ENCODE results near the gene RBM5. TPM values are rescaled to one million over a fixed set of nuclear protein-coding genes. Genes with fewer than 3 reads are reported as not detected.
A peak's percentile ranks its signal among the peaks of the same experiment; 100 is the strongest.
"Not testable (repeated sequence)": the region's sequence is repeated elsewhere in the genome, so short reads cannot be mapped to it uniquely, and the experiment has no call there.

The RBM5 gene
- 96.3 TPM for polyA plus RNA-seq (2013, experiment 1 of 2; ENCODE audit: insufficient read length)
- 89.4 TPM for polyA plus RNA-seq (2013, experiment 2 of 2; ENCODE audit: insufficient read length)

DNA sequence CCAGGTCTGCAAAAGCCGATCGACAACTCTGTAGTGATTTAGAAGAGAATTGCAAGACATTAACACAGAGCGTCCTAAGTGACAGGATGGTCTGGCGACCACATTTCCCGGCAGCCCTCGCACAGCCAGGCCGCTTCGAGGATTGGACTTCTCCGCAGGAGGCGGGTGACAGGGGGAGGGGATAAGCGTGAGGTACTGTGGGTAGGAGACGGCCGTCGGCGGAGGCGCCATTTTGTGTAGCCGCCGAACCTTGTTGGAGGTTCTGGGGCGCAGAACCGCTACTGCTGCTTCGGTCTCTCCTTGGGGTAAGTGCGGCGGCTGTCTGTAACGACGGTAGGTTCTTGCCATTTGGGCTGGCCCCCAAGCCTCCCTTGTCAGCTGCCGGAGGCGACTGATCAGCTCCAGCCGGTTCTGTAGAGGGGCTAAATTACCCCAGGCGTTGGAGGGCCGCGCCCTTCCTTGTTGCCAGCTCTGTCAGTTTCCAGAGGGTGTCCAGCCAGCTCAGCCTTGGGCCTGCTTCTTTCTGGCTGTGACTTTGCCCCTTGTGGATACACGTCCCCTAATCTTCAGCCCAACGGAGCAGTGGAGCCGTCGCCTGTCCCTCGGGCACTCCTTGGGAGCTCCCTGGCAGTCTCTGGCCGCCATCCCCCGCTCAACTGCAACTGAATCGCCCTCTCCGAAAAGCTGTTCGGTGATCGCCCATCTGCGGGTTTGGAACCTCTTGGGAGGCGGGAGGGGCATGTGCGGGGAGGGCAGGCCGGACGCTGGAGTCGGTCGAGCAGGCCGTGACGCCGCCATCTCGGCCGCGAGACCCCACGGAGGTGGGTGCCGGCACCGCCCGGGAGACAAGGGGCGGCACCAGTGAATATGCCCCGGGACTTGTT lies at the start of gene RBM5:
TSS of gene RBM5 (plus strand) at position 195 of the 884 bp plus-strand sequence. CDS start 1,516 bp downstream, outside the sequence.
- DNase-seq: peak; percentile 93

DNA sequence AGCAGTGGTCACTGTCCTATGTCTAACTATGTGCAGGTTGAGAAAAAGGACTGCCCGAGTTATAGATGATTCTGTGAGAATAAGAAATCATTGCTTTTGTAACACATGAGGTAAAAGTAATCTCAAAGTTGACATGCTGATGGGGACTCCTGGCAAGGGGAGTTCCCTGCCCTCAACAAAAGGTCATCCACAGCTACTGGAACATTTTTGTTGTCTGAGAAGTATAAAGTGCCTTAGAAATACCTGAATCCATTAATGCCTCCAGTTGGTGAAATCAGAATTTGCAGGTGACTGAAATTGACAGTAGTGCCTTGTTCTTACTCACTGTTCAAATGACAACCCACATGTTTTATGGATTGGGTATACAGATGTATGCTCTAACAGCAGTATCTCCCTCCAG lies 43.7 kb upstream of the RBM5 start:
- no peak for DNase-seq

DNA sequence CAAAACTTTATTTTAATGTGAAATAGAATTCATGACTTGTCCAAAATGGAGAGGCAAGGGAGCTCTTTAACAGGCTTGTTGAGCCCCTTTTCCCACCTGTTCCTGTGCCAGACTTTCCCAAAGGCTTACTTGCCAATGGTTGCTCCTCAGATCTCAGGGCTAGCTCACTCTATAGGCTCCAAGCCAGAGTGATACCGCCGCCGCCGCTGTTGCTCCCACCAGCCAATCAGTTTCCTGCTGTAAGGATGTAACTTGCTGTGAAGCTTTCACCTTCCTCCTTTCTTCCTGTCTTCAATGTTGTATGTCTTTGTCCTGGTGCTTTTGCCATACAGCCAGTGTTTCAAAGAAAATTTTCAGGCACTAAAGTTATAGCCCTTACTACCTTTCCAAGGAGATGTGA lies 41.3 kb upstream of the RBM5 start:
- DNase-seq: no peak

DNA sequence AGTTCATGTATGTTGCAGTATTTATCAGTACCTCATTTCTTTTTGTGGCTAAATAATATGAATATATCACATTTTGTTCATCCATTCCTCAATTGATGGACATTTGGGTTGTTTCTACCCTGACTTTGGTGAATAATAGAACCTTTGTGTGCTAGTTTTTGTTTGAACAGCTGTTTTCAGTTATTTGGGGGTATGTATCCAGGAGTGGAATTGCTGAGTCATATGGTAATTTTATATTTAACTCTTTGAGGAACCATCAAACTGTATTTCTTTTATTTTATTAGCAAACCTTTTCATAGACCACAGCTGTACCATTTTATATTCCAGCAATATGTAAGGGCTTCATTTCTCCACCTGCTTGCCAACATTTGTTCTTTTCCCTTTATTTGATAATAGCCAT lies 38.4 kb upstream of the RBM5 start:
- DNase-seq: peak; percentile 83

DNA sequence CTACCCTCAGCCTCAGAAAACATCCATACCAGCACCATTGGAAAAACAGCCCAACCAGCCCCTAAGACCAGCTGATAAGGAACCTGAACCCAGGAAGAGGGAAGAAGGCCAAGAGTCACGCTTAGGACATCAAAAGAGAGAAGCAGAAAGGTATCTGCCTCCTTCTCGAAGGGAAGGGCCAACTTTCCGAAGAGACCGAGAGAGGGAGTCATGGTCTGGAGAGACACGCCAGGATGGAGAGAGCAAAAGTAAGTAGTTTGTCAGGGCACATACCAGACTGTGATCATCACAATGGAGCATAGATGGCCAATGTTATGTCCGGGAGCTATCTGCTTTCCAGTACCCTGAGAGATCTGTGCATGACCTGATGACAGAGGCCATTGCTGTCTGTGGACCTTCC lies 31.0 kb upstream of the RBM5 start:
- no peak for DNase-seq

DNA sequence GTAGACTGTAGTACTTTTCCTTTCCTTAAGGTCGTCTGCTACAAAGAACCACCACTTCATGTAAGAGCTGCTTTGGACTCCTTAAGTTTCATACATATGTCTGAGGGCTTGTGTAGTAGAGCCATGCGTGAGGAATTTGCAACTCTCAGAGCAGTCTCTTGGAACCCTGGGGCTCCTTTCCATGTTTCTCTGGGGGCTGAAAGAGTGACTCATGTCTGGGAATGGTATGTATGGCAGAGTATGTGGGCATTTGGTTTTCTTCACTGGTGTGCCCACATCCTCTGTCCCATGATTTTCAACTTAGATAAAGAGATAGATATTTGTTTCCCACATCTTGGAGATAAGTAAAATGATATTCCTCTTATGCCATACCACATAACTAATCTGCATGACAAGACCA lies 20.6 kb upstream of the RBM5 start:
- DNase-seq: peak; percentile 40

DNA sequence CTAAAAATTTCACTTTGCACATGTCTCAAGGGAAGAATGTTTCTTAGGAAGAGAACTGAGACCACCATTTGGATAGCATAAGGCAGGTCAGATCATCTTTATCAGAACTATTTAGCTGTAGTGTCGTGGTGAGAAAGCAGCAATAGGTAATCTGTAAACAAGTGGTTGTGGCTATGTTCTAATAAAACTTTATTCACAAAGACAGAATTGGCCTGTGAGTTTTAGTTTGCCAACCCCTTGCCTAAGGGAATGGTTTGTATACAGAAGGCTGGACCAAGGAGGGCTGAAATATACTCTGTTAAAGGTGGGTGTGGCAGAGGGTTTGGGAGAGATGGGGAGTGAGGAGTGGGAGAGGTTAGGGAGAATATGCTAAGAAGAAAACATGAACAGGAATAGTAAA lies 10.6 kb upstream of the RBM5 start:
- DNase-seq: no peak

DNA sequence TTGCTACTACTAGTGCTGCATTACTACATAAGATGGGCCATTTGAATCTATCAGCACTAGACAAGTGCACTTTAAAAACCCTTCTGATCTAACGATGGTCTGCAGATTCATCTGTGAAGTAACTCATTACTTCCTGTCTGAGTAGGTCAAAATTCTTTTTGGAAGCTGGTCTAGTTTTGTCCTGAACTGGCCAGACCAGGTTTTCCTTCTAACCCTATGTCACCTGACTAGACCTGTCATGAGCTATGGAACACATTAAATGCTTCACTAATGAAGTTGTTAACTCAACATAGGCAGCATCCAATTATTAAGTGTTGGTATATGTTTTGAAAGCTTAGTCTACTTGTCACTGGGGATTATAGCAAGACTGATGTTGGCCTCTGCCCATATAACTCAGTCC lies 10.1 kb upstream of the RBM5 start:
- DNase-seq: no peak

DNA sequence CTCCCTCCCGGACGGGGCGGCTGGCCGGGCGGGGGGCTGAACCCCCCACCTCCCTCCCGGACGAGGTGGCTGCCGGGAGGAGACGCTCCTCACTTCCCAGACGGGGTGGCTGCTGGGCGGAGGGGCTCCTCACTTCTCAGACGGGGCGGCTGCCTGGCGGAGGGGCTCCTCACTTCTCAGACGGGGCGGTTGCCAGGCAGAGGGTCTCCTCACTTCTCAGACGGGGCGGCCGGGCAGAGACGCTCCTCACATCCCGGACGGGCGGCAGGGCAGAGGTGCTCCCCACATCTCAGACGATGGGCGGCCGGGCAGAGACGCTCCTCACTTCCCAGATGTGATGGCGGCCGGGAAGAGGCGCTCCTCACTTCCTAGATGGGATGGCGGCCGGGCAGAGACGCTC lies 3.8 kb upstream of the RBM5 start:
- not testable (repeated sequence) for DNase-seq

DNA sequence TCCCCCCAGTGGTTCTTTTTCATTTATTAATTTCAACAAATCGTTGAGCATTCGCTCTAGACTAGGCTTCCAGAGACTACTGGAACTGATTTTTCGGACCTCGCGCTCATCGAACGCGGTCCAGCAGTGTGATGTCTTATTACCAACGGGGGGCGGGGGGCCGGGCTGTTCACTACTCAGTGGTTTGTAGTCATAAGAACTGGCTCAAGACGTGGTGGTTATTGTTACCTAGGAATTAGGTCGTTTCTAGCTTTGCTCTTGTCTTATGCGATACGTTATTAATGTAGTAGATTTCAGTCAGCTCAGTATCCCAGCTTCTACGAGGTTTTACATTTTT lies 858 bp downstream of the RBM5 start:
- peak; percentile 14 for DNase-seq

DNA sequence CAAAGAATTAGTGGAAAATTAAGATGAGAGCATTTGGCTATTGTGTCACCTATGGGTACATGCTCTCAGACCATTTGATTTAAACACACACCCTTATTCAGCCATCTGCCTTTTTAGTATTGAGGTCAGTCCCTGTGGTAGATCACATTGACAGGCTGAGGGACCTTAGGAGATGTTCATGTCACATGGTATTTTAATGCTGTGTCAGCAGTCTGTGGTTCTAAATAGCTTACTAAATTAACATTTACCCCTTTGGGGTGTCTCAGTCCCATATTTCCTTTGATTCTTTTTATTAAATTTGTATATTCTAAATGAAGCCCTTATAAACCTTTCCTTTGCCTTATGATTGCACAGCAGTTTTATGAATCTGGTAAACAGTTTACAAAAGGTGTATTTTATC lies 2.3 kb downstream of the RBM5 start:
- DNase-seq: no peak

DNA sequence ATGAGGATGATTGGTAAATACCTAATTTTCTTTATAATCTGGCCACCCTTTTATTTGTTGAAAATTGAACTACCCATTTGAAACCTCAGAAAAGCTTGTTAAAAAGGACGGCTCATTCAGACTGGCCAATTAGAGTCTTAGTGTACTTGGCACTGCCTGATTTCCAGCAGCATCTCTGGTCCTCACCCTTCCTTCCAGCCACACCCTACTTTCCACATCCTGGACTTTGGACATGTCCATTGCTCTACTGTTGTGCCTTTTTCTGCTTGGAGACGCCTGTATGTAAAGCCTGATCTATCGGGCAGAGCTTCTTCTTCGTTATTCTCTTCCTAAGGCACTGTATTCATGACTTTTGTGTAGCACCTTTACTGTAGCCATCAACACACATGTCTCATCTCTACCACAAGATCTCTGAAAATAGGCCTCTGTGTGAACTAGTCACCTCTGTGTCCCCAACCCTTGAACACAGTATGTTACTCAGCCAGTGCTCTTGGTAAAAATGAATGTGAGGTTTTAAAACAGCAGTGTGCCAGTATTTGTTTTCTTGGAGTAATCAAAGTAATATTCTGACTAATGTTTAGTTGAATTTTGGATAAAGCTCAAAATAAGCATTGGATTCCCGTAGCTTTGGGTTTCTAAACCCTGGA lies 6.8 kb downstream of the RBM5 start:
- no peak for DNase-seq

DNA sequence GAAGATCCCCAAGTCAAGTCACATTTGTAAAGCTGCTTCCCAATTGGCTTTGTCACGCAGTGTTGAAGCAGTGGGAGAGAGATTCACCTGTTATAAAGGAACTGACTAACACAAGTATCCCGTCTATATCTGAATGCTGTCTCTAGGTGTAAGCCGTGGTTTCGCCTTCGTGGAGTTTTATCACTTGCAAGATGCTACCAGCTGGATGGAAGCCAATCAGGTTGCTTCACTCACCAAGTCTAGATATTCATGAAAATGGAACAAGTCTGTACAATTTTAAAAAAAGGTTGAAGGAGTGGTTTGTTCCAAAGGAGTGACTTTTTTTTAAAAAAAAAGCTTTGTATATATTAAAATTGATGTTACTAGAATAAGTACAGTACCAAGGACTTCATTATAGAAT lies 11.7 kb downstream of the RBM5 start:
- DNase-seq: no peak

DNA sequence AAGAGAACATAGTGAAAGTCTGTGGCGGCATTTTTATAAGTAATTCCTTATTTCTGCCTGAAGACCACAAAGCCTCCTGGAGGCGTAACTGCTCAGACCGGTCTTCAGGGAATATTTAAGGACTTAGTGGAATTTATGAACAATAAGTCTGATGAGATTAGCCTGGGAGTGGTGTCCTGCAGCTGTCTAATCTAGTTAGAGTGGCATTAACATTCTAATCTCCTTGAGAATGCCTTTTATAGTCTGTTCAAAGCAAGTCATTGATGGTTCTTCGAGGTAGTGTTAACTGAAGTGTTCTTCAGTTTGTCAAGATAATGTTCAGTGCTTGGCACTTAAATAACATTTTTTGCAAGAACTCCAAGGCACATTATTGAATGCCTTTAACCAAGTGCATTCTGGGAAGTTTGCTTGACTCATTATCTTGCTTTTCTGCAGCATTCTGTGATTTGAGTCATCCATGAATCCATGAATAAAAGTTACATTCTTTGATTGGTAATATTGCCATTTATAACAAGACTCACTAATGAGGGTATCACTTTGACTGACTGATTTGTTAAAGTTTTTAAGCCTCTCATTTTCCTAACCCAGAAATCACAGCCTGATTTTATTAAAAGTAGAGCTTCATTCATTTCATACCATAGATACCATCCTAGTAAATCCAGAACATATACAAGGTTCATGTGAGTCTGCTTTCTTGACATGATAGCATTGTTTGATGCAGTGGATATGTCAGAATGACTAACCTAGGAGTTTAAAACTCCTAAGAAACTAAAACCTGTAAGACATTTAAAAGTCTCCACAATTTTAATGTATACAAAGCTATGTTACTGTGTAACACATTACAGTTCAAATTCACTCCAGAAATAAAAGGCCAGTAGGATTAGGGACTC lies 12.5 kb downstream of the RBM5 start:
- DNase-seq: no peak

DNA sequence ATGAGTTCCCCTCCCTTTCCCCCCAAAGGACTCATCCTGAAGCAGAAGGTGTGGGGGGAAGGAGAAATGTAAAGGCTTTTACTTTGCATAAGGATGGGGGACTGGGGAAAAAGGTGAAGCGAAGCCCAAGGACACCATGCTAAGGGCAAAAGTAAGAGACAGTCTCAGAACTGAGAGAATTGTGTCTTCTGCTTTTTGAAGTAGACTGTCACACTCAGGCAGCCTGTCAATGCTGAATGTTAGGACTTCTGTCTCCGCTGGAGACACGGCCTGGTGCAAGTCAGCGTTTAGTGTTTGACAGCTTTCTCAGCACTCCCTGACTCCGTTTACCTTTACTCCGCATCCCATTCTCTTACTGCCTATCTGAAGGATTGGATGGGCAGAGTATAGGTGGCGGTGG lies 13.8 kb downstream of the RBM5 start:
- DNase-seq: no peak

DNA sequence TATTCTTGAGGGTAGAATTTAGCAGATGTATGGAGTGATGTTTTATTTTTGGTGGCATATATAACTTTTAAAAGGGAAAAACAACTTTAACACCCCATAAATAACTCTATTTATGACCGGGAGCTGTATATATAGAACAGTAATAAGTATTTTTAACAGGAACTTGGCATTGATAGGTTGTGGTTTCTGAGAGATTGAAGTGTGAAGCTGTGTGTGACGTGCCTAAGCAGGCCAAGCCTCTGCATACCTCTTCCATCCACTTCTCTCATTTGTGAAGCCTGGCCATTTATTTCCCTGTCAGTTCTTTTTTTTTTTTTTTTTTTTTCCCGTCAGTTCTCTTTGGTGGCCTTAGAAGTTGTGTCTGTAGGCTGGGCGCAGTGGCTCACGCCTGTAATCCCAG lies 23.0 kb downstream of the RBM5 start:
- DNase-seq: no peak

DNA sequence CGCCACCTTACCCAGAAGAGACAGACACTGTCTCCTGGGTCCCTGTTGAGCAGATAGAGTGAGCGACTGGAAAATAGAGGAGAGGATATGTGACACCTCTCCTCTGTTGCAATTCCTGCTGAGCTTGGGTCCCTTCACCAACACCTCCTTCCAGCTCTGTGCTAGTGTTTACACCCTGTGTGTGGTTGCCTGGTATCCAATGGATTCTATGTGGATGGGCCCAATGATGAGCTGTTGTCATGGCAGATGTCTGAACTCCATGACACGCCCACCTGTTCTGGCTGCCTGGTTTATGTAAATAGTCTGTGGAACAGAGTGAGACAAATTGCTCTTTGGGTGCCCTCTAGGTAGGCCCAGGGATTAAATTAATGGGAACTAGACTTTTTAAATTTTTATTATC lies 23.7 kb downstream of the RBM5 start:
- DNase-seq: no peak

DNA sequence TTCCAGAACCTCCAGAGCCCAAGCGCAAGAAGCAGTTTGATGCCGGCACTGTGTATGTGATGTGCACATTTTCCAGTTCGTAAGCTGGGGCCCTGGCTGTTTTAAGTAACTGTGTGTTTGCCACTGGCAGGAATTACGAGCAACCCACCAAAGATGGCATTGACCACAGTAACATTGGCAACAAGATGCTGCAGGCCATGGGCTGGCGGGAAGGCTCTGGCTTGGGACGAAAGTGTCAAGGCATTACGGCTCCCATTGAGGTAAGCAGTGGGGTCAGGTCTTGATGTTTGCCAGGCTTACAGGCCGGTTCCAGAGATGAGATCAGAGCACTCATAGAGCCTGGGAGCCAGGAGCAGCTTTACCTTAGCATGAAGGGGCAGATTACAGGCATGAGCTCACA lies 28.4 kb downstream of the RBM5 start:
- DNase-seq: no peak

DNA sequence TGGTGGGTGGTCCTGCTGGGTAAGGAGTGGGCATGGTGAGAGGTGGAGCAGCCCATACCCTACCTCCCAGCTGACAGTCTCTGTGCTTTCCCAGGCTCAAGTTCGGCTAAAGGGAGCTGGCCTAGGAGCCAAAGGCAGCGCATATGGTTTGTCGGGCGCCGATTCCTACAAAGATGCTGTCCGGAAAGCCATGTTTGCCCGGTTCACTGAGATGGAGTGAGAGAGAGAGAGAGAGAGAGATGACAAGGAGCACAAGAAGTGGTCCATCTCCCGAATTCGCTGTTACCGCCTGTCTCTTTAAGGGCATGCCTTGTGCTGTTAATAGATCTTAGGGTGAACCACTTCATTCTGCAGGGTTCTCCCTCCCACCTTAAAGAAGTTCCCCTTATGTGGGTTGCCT lies 29.5 kb downstream of the RBM5 start:
- no peak for DNase-seq

DNA sequence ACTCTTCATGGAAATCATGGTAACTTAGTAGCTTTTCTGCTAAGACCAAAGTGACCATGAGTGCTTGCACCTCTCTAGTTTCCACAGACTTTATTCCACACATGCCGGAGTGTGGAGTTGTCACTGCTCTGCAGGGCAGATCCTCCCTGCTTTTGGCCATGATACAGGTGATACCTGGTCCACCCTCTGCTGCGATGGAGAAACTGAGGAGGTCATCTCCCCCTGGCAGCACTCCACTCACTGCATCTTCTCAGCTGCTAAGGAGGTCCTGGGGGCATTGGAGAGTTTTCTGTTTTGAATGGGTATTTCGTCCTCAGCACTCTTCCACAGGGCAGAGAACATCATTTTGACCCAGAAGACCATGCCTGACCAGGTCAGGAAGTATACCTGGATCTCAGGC lies 31.1 kb downstream of the RBM5 start:
- no peak for DNase-seq

DNA sequence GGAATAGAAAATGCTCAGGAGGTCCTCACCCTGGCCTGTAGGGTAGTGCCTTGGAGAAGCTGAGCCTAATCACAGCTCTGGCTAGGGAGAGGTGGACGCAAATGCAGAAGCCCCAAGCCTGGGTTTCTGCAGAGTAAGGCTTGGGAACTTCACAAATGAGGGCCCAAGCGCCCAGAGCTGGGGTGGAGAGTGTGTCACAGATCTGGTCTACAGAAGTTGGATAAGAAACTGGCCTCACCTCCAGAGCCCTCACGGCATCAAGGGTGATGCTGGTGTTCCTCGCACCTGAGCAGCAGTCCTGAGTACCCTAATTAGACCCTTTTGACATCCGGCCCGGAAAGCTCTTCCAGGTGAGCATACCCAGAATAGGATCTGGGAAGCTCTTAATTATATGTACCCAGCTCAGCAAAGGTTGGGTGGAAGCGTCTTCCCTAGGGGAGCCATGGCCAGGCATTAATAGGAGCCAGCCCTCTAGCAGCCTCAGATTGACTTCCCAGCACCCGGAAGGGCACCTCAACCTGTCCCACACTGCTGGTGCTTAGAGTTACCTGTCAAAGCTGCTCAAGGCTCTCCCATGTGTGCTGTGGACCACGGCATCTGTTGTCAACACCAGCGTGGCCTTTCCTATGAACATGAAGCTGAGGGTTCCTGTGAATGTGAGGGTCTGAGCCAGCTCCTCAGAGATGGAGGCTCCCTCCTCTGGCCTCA lies 31.8 kb downstream of the RBM5 start:
- no peak for DNase-seq

Measured in fibroblast of skin of abdomen (primary cell).